ENCODE results near the gene SORCS2.

SORCS2 gene

GRCh38 chr4:7487998-7488671, 295.8 kb downstream of the SORCS2 start:
- no peak for DNase-seq (ENCODE audit: low read depth in 1 of 2, low spot score in 1 of 2)

GRCh38 chr4:7491915-7492314, 299.6 kb downstream of the SORCS2 start:
- DNase-seq (ENCODE audit: low read depth in 1 of 2, low spot score in 1 of 2) = no peak

- DNase-seq (ENCODE audit: low read depth in 1 of 2, low spot score in 1 of 2) = no peak
Observed at GRCh38 chr4:7498446-7499200, 306.3 kb downstream of the SORCS2 start.

- DNase-seq (ENCODE audit: low read depth in 1 of 2, low spot score in 1 of 2) = no peak
Observed at GRCh38 chr4:7499661-7500060, 307.3 kb downstream of the SORCS2 start.

GRCh38 chr4:7500404-7500803, 308.1 kb downstream of the SORCS2 start:
- DNase-seq (ENCODE audit: low read depth in 1 of 2, low spot score in 1 of 2) = no peak

- DNase-seq (ENCODE audit: low read depth in 1 of 2, low spot score in 1 of 2) = no peak
Observed at GRCh38 chr4:7501314-7501713, 309.0 kb downstream of the SORCS2 start.

- DNase-seq (ENCODE audit: low read depth in 1 of 2, low spot score in 1 of 2) = no peak
Observed at GRCh38 chr4:7501873-7502272, 309.5 kb downstream of the SORCS2 start.

GRCh38 chr4:7503559-7504249, 311.4 kb downstream of the SORCS2 start:
- no peak for DNase-seq (ENCODE audit: low read depth in 1 of 2, low spot score in 1 of 2)

- no peak for DNase-seq (ENCODE audit: low read depth in 1 of 2, low spot score in 1 of 2)
Observed at GRCh38 chr4:7505116-7505900, 313.0 kb downstream of the SORCS2 start.

GRCh38 chr4:7506119-7506518, 313.8 kb downstream of the SORCS2 start:
- no peak for DNase-seq (ENCODE audit: low read depth in 1 of 2, low spot score in 1 of 2)

GRCh38 chr4:7506572-7506971, 314.2 kb downstream of the SORCS2 start:
- DNase-seq (ENCODE audit: low read depth in 1 of 2, low spot score in 1 of 2) = no peak

- no peak for DNase-seq (ENCODE audit: low read depth in 1 of 2, low spot score in 1 of 2)
Observed at GRCh38 chr4:7507381-7507780, 315.0 kb downstream of the SORCS2 start.

GRCh38 chr4:7510066-7510465, 317.7 kb downstream of the SORCS2 start:
- DNase-seq (ENCODE audit: low read depth in 1 of 2, low spot score in 1 of 2) = no peak

GRCh38 chr4:7510538-7510937, 318.2 kb downstream of the SORCS2 start:
- no peak for DNase-seq (ENCODE audit: low read depth in 1 of 2, low spot score in 1 of 2)

- no peak for DNase-seq (ENCODE audit: low read depth in 1 of 2, low spot score in 1 of 2)
Observed at GRCh38 chr4:7511525-7511924, 319.2 kb downstream of the SORCS2 start.

- DNase-seq (ENCODE audit: low read depth in 1 of 2, low spot score in 1 of 2) = no peak
Observed at GRCh38 chr4:7512428-7512827, 320.1 kb downstream of the SORCS2 start.

- no peak for DNase-seq (ENCODE audit: low read depth in 1 of 2, low spot score in 1 of 2)
Observed at GRCh38 chr4:7512946-7513345, 320.6 kb downstream of the SORCS2 start.

GRCh38 chr4:7513671-7514070, 321.3 kb downstream of the SORCS2 start:
- no peak for DNase-seq (ENCODE audit: low read depth in 1 of 2, low spot score in 1 of 2)

- DNase-seq (ENCODE audit: low read depth in 1 of 2, low spot score in 1 of 2) = no peak
Observed at GRCh38 chr4:7514281-7514680, 321.9 kb downstream of the SORCS2 start.

- DNase-seq (ENCODE audit: low read depth in 1 of 2, low spot score in 1 of 2) = no peak
Observed at GRCh38 chr4:7514789-7515188, 322.5 kb downstream of the SORCS2 start.

GRCh38 chr4:7515390-7515902, 323.1 kb downstream of the SORCS2 start:
- no peak for DNase-seq (ENCODE audit: low read depth in 1 of 2, low spot score in 1 of 2)

Data from stimulated activated CD4-positive, alpha-beta T cell treated with anti-CD3 and anti-CD28 coated beads, Interleukin-15, amount 100 ng/mL, for 1 hour (primary cell).